K562 (cell line): ENCODE data around the gene MPI. TPM values are rescaled to one million over a fixed set of nuclear protein-coding genes. Genes with fewer than 3 reads are reported as not detected.

ENCODE experiments used
- ATAC-seq: fragments of 200-7000 bp; cut with Tn5 transposase; 3 replicates; pipeline ENCODE4 v1.9.1; 2020; ENCODE audit warnings: moderate library complexity
- BruUV-seq: library from RNA; stranded (reverse); fragments of 400-500 nt; replicated peaks from 2 replicates; lab custom pipeline; 2021; lab: Mats Ljungman, UMichigan
- CTCF ChIA-PET: fragments of 300-600 bp; formaldehyde crosslinking; extraction: SDS; loops from one replicate; lab custom pipeline; 2021; ENCODE audit warnings: low intra/inter-chr PET ratio; lab: Yijun Ruan, JAX
- POLR2A ChIA-PET: fragments of 300-600, 350-650 bp; sonication (Branson Sonifier 250); formaldehyde crosslinking; extraction: SDS; loops from one replicate; lab custom pipeline; 2021; ENCODE audit warnings: antibody characterized with exemption, inconsistent platforms; lab: Yijun Ruan, JAX
- DNase-seq, 4 experiments: peaks; one replicate each; pipeline versions ENCODE4 v3.0.0 to v3.0.0-alpha.2; 2011 to 2018; ENCODE audit warnings: low spot score in 3 of 4, mixed read lengths in 3 of 4; ENCODE audit errors: extremely low read depth in 1 of 4
- FAIRE-seq: peaks from 2 replicates; lab custom pipeline; 2011; peaks lifted over from hg19 to GRCh38; lab: Jason Lieb, UNC
- H2AFZ ChIP-seq: 2 replicates; pipeline ENCODE4 v1.6.0; 2011; ENCODE audit warnings: low read depth, low read length, control low read depth, inconsistent platforms
- H3K27ac ChIP-seq: fragments of 200-600 bp; 3 replicates; pipeline ENCODE4 v1.8.0; 2011; ENCODE audit warnings: low read depth, mild to moderate bottlenecking, control low read depth, inconsistent platforms, low read length, moderate library complexity, mixed read lengths; ENCODE audit errors: extremely low read depth
- H3K27me3 ChIP-seq, 2 experiments: fragments of 300-600 bp in 1 of 2; 2 replicates in 1 of 2; 3 replicates in 1 of 2; pipeline versions ENCODE4 v1.6.0 to v1.8.0; 2011; ENCODE audit warnings: inconsistent platforms in 2 of 2, low read length in 2 of 2, mild to moderate bottlenecking in 1 of 2, mixed read lengths in 1 of 2, moderate library complexity in 1 of 2; ENCODE audit not compliant: control insufficient read depth in 2 of 2, insufficient read depth in 2 of 2
- H3K36me3 ChIP-seq: fragments of 300-600 bp; 3 replicates; pipeline ENCODE4 v1.8.0; 2011; ENCODE audit warnings: mild to moderate bottlenecking, low read length, inconsistent platforms; ENCODE audit not compliant: control insufficient read depth, insufficient read depth
- H3K4me1 ChIP-seq, 2 experiments: fragments of 200-600 bp in 1 of 2; replicated peaks in 1 of 2; 2 replicates in 1 of 2; 3 replicates in 1 of 2; pipeline versions ENCODE4 v1.5.1 to v1.8.0; 2011; ENCODE audit warnings: inconsistent platforms in 2 of 2, low read length in 2 of 2, mild to moderate bottlenecking in 1 of 2, mixed read lengths in 1 of 2, moderate library complexity in 1 of 2; ENCODE audit not compliant: control insufficient read depth in 2 of 2, insufficient read depth in 2 of 2
- H3K4me2 ChIP-seq: 2 replicates; pipeline ENCODE4 v1.6.1; 2011; ENCODE audit warnings: low read length, control low read depth, inconsistent platforms, mixed read lengths; ENCODE audit not compliant: insufficient read depth
- H3K4me3 ChIP-seq: fragments of 200-600 bp; sonication (generic), shearing (Covaris generic); 2 replicates; pipeline ENCODE4 v1.5.1; 2016; ENCODE audit warnings: control low read depth, inconsistent platforms
- H3K79me2 ChIP-seq: fragments of 200-600 bp; 3 replicates; pipeline ENCODE4 v1.8.0; 2011; ENCODE audit warnings: low read length, inconsistent platforms; ENCODE audit not compliant: control insufficient read depth, insufficient read depth
- H3K9ac ChIP-seq, 2 experiments: 2 replicates each; pipeline versions ENCODE4 v1.6.0 to v1.6.1; 2011; ENCODE audit warnings: low read depth in 2 of 2, low read length in 2 of 2, control low read depth in 1 of 2, inconsistent platforms in 1 of 2, mild to moderate bottlenecking in 1 of 2, mixed read lengths in 1 of 2; ENCODE audit not compliant: insufficient read depth in 1 of 2
- H3K9me1 ChIP-seq: one replicate; pipeline ENCODE4 v1.6.0; 2011; ENCODE audit warnings: inconsistent platforms, mild to moderate bottlenecking, low read length, moderate library complexity; ENCODE audit not compliant: control insufficient read depth, insufficient read depth
- H3K9me3 ChIP-seq: replicated peaks from 2 replicates; pipeline ENCODE4 v1.5.1; 2011; ENCODE audit warnings: low read depth, low read length, inconsistent platforms; ENCODE audit not compliant: control insufficient read depth, insufficient read depth
- H4K20me1 ChIP-seq: replicated peaks from 2 replicates; pipeline ENCODE4 v1.6.1; 2011; ENCODE audit warnings: low read length, inconsistent platforms, mixed read lengths; ENCODE audit not compliant: control insufficient read depth, insufficient read depth
- CREB1 ChIP-seq, 2 experiments: sonication (generic) in 1 of 2; formaldehyde crosslinking in 1 of 2; IDR thresholded peaks; 2 replicates each; pipeline versions ENCODE4 v1.6.1 to v1.8.0; 2012 to 2022; ENCODE audit warnings: inconsistent platforms in 1 of 2, mild to moderate bottlenecking in 1 of 2, missing genetic modification reagents in 1 of 2, moderate library complexity in 1 of 2
- DACH1 ChIP-seq: fragments of 450-650 bp; IDR thresholded peaks from 2 replicates; pipeline ENCODE4 v1.6.1; 2018; ENCODE audit not compliant: partially characterized antibody
- KDM5B ChIP-seq: fragments of 200-600 bp; sonication (generic); IDR thresholded peaks from 2 replicates; pipeline ENCODE4 v1.6.1; 2012; ENCODE audit warnings: low read depth, mild to moderate bottlenecking, moderate library complexity, low read length, control low read depth, inconsistent platforms; ENCODE audit not compliant: insufficient replicate concordance
- LEF1 ChIP-seq: fragments of 450-650 bp; IDR thresholded peaks from 2 replicates; pipeline ENCODE4 v1.6.1; 2016; ENCODE audit warnings: mild to moderate bottlenecking
- NR2C1 ChIP-seq, 2 experiments: fragments of 450-650 bp; IDR thresholded peaks; 2 replicates each; pipeline ENCODE4 v1.6.1; 2017; ENCODE audit warnings: mild to moderate bottlenecking in 2 of 2, antibody characterized with exemption in 1 of 2, inconsistent platforms in 1 of 2, missing compliant biosample characterization in 1 of 2, missing genetic modification characterization in 1 of 2
- WGBS: fragments of 100-300 bp; shearing (Covaris generic); methylation state at CpG from one replicate; pipeline ENCODE4 v1.1.6; 2016; ENCODE audit warnings: low coverage, mixed read lengths; ENCODE audit not compliant: insufficient coverage; ENCODE audit errors: missing lambda C conversion rate; 5-methylcytosine and 5-hydroxymethylcytosine counted together
- in situ Hi-C: fragments of 300-500 bp; cut with MboI; formaldehyde crosslinking; loops from 4 replicates; pipeline ENCODE4 v1.15.0; 2018; ENCODE audit warnings: inconsistent platforms, mixed read lengths
- intact Hi-C: fragments of 100-400 bp; cut with micrococcal nuclease; formaldehyde crosslinking; loops from 2 replicates; pipeline ENCODE4 v1.14.2; 2022
- polyA plus RNA-seq, 8 experiments: library from polyadenylated mRNA; depleted of rRNA in 4 of 8; stranded (reverse) in 5 of 8; unstranded in 3 of 8; fragments of >200 nt; fragmentation: Nextera tagmentation in 2 of 8; fragmentation: Illumina TruSeq in 1 of 8; extraction: Ambion mirVana in 2 of 8; extraction: Trizol in 1 of 8; gene quantifications; 2 replicates each; pipeline versions ENCODE4 v1.2.1 to v1.2.3, GENCODE V29; 2011 to 2014; ENCODE audit warnings: inconsistent platforms in 1 of 8, missing spikeins in 1 of 8
- total RNA-seq, 7 experiments: library from RNA; depleted of rRNA in 6 of 7; stranded (reverse); fragments of >200 nt in 6 of 7; fragmentation: Illumina TruSeq in 2 of 7; extraction: Trizol in 2 of 7; gene quantifications; 2 replicates each; pipeline versions ENCODE4 v1.2.1 to v1.2.3, GENCODE V29; 2011 to 2021; ENCODE audit warnings: low replicate concordance in 1 of 7

The MPI gene
- total and polyA plus RNA-seq, 9 of the 15 experiments (the other 6 are each of a cell fraction or from before 2014, with no cell fraction given), result 30.7 to 105 (median 40.5) TPM

DNA sequence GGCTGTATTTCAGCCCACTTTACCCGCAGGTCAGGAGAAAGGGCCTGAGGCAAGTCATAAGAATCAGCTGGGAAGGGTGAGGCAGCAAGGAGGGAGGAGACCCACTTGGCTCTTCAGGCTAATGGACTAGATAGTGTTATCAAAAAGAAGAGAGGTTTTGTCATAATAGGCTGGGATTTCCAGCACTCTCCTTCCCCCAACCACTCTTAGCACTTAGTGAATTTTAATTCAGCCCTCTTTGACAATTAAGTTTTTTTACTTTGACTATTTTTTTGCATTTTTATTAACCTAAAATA, 771 bp downstream of the MPI start (continued):
- TF ChIP-seq CREB1 (IDR thresholded peaks at IDR 0.05), result no peak
- TF ChIP-seq CREB1 (CRISPR knock-in tag; IDR thresholded peaks at IDR 0.05), result 0 out of 2 replicates have a peak, but pooled peaks have one; percentile 14
- no peak for TF ChIP-seq NR2C1 (IDR thresholded peaks at IDR 0.05)
- TF ChIP-seq NR2C1 (tag; IDR thresholded peaks at IDR 0.05), result no peak
- TF ChIP-seq DACH1, result peak; percentile 69
- TF ChIP-seq KDM5B, result no peak
- TF ChIP-seq, all 486 proteins: peak for 8

DNA sequence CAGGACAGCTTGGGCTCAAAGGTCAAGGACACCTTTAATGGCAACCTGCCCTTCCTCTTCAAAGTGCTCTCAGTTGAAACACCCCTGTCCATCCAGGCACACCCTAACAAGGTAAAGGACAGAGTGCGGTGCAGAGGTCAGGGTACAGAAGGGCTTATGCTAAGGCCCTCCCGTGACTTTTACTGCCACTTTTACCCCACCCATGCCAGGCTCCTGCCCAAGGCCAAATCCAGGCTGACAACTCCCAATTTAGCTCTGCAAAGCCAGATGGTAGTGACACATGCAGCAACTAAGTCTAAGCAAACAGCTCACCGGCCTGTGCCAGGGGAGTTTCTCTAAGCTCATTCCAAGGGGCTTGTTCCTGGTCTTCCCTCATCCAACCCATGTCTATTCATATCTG, 1.6 kb downstream of the MPI start:
- H3K27me3 ChIP-seq, result no peaks in the 10 kb centered on the region
- no peaks in the 10 kb centered on the region for H4K20me1 ChIP-seq
- peaks cover 20 to 29% of the 10 kb centered on the region in 2 experiments; a peak in 4 of 5 replicates for H3K4me1 ChIP-seq
- H3K79me2 ChIP-seq, result peaks cover 24% of the 10 kb centered on the region
- H3K27ac ChIP-seq, result no peak overlapping the region
- DNase-seq (no peak), ATAC-seq (no peak), FAIRE-seq (no peak)
- 96% methylated on average over 3 of the region's 3 CpGs for WGBS
- intact Hi-C loops, result loop anchor here (5.0 kb wide), 1 partner anchor 49 kb away; the partner anchor contains the start of gene ULK3
- H2AFZ ChIP-seq, result no peak overlapping the region
- no peaks in the 10 kb centered on the region for H3K9me3 ChIP-seq
- TF ChIP-seq LEF1, result no peak
- H3K36me3 ChIP-seq, result peaks cover 37% of the 10 kb centered on the region; the same call in 2 of the 3 replicates
- ChIA-PET CTCF (no interaction called here), POLR2A (interaction anchor here (0.6 to 1.6 kb wide), 3 partner anchors 10 to 104 kb away, joined by 4 to 5 read pairs (median 4); partner anchors contain the start of genes FAM219B and SCAMP5)
- H3K9ac ChIP-seq, result no peak overlapping the region
- H3K4me2 ChIP-seq, result peak overlapping the region; percentile 91; the same call in 1 of the 2 replicates
- H3K9me1 ChIP-seq, result peaks cover 4% of the 10 kb centered on the region
- in situ Hi-C loops, result no loop called here
- BruUV-seq, result no TSS peak
- H3K4me3 ChIP-seq, result no peak overlapping the region
